SU-DHL-6 (cell line): ENCODE measurements around the gene BRD8.

Experiments used
- EZH2phosphoT487 ChIP-seq: fragments of 200-600 bp; sonication (generic), shearing (Covaris generic); conservative IDR thresholded peaks from 2 replicates; pipeline ENCODE4 v1.6.1; 2018; ENCODE audit warnings: mild to moderate bottlenecking, antibody characterized with exemption, low read length, moderate library complexity, mixed read lengths
- TF ChIP-seq, protein P1 (sequence below): fragments of 200-600 bp; sonication (generic); IDR thresholded peaks from one replicate; pipeline ENCODE4 v1.5.1; 2017; ENCODE audit warnings: antibody characterized with exemption, mild to moderate bottlenecking, low read length, moderate library complexity; ENCODE audit not compliant: insufficient read depth, poor library complexity, severe bottlenecking

DNA sequence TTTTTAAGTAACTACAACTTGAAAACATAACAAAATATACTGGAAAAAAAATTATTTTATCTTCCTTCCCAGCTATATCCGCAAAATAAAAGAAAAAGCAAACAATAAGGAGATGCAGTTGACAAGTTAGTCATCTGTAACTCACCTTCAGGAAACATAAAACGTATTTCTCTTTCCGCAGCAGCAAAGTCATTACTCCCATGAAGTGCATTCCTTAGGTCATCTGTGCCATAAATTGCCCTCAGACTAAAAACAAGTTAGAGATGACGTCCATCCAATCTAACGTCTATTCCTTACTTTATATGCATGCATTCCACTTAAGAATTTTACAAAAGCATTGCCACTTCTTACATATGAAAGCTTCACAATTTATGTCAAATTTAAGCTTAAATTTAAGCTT lies 50.1 kb downstream of the BRD8 start:
- TF ChIP-seq, protein P1, sequence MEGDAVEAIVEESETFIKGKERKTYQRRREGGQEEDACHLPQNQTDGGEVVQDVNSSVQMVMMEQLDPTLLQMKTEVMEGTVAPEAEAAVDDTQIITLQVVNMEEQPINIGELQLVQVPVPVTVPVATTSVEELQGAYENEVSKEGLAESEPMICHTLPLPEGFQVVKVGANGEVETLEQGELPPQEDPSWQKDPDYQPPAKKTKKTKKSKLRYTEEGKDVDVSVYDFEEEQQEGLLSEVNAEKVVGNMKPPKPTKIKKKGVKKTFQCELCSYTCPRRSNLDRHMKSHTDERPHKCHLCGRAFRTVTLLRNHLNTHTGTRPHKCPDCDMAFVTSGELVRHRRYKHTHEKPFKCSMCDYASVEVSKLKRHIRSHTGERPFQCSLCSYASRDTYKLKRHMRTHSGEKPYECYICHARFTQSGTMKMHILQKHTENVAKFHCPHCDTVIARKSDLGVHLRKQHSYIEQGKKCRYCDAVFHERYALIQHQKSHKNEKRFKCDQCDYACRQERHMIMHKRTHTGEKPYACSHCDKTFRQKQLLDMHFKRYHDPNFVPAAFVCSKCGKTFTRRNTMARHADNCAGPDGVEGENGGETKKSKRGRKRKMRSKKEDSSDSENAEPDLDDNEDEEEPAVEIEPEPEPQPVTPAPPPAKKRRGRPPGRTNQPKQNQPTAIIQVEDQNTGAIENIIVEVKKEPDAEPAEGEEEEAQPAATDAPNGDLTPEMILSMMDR: no peak
- no peak for TF ChIP-seq EZH2phosphoT487
